Breast epithelium (tissue), 4 donors: ENCODE results near the gene KCNK3. TPM values are rescaled to one million over a fixed set of nuclear protein-coding genes. Genes with fewer than 3 reads are reported as not detected.

Source experiments
- DNase-seq, 2 donors: peaks; one replicate each; pipeline ENCODE4 v3.0.0-alpha.2; 2019; ENCODE audit warnings: low spot score in 2 of 2
- H3K27ac ChIP-seq, 2 donors: fragments of 200-600 bp; sonication (generic) in 1 of 2; one replicate each; pipeline ENCODE4 v1.5.1; 2016 to 2019; ENCODE audit warnings: mild to moderate bottlenecking in 1 of 2
- H3K27me3 ChIP-seq, 2 donors: fragments of 200-600 bp; sonication (generic) in 1 of 2; one replicate each; pipeline versions ENCODE4 v1.5.1 to v1.6.0; 2017 to 2019; ENCODE audit warnings: control low read depth in 1 of 2, mild to moderate bottlenecking in 1 of 2
- H3K36me3 ChIP-seq: fragments of 200-600 bp; one replicate; pipeline ENCODE4 v1.5.1; 2019
- H3K4me1 ChIP-seq, 2 donors: fragments of 200-600 bp; sonication (generic); one replicate each; pipeline ENCODE4 v1.5.1; 2016 to 2019; ENCODE audit warnings: control low read depth in 1 of 2
- H3K4me3 ChIP-seq, 3 donors: fragments of 200-600 bp; sonication (generic); 1 replicate in 2 of 3; 2 replicates in 1 of 3; pipeline ENCODE4 v1.5.1; 2016 to 2019; ENCODE audit warnings: mild to moderate bottlenecking in 3 of 3, moderate library complexity in 2 of 3
- H3K9me3 ChIP-seq, 2 donors: fragments of 200-600 bp; sonication (generic) in 1 of 2; one replicate each; pipeline ENCODE4 v1.5.1; 2016 to 2019; ENCODE audit warnings: control low read depth in 1 of 2
- CTCF ChIP-seq, 3 donors: fragments of 450-650 bp; IDR thresholded peaks; one replicate each; pipeline ENCODE4 v1.5.1; 2016 to 2017; ENCODE audit warnings: antibody characterized with exemption in 3 of 3, mild to moderate bottlenecking in 3 of 3, moderate library complexity in 3 of 3
- POLR2A ChIP-seq: fragments of 450-650 bp; IDR thresholded peaks from one replicate; pipeline ENCODE4 v1.6.1; 2016; ENCODE audit warnings: antibody characterized with exemption, mild to moderate bottlenecking, moderate library complexity
- POLR2AphosphoS5 ChIP-seq, 3 donors: sonication (generic); formaldehyde crosslinking; IDR thresholded peaks; one replicate each; pipeline ENCODE4 v1.6.1; 2017; ENCODE audit warnings: antibody characterized with exemption in 3 of 3
- intact Hi-C: fragments of 100-400 bp; cut with DNase I; formaldehyde crosslinking; loops from one replicate; pipeline ENCODE4 v1.15.1; 2023; ENCODE audit warnings: low total_unique reads
- total RNA-seq, 3 donors: library from RNA; depleted of rRNA; stranded (reverse); fragments of >200 nt; gene quantifications; one replicate each; pipeline ENCODE4 v1.1.0, GENCODE V29; 2016

The KCNK3 gene
- total RNA-seq, 3 donors from 2014 or later, result 0.59 to 2.3 (median 1.4) TPM

GRCh38 chr2:26668041-26668440 lies 24.5 kb upstream of the KCNK3 start:
- no peak overlapping the region for H3K4me3 ChIP-seq
- H3K27ac ChIP-seq, result no peak overlapping the region
- no peaks in the 10 kb centered on the region for H3K27me3 ChIP-seq
- intact Hi-C loops, result no loop called here
- no peaks in the 10 kb centered on the region for H3K4me1 ChIP-seq
- no peak for DNase-seq
- H3K9me3 ChIP-seq, result no peaks in the 10 kb centered on the region
- TF ChIP-seq CTCF (IDR thresholded peaks at IDR 0.05) (no peak), POLR2AphosphoS5 (IDR thresholded peaks at IDR 0.05) (no peak), POLR2A (no peak)
- no peaks in the 10 kb centered on the region for H3K36me3 ChIP-seq

DNA sequence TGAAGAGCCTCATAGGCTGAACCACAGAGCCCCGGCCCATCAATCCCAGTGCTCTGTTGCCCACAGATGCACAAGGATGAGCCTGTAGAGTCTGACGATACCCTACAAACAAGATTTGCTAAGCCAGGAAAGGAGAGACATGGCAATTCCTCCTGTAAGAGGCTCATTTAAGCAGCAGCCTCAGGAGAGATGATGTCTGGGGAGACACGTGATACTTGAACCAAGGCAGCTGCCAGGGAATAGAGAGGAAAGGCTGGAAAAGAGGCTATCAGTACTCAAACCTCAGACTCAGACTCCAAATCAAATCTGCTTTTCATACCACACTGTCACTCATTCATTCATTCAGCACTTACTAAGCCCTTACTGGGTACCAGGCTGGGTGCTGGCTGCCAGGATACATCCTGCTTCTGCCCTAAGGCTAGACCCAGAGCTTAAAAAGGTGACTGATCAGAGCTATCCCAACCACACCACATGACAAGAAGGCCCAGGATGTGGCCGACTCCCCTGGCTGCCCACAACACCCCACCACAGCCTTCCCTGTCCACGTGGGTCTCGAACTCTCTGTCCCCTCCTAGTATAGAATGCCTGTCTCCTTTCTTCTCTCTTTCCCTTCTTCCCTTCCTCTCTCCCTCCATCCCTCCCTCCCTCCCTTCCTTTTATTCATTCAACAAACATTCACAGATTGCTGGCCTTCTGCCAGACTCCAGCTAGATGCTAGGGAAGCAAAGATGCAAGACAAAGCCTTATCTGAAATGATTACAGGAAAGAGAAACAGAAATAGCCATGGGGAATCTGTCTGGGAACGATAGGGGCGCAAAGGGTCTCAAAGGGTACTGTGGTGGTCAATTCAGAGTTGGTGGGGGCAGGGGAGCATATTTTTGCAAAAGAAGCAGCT lies 23.4 kb upstream of the KCNK3 start:
- no peaks in the 10 kb centered on the region for H3K4me1 ChIP-seq
- no peak overlapping the region for H3K27ac ChIP-seq
- no peaks in the 10 kb centered on the region for H3K9me3 ChIP-seq
- no peaks in the 10 kb centered on the region for H3K27me3 ChIP-seq
- TF ChIP-seq POLR2A, result no peak
- TF ChIP-seq POLR2AphosphoS5 (IDR thresholded peaks at IDR 0.05), result no peak
- TF ChIP-seq CTCF (IDR thresholded peaks at IDR 0.05), result no peak
- peak in 1 of 2 donors; percentile 3 for DNase-seq
- intact Hi-C loops, result no loop called here
- no peaks in the 10 kb centered on the region for H3K36me3 ChIP-seq
- no peak overlapping the region for H3K4me3 ChIP-seq

DNA sequence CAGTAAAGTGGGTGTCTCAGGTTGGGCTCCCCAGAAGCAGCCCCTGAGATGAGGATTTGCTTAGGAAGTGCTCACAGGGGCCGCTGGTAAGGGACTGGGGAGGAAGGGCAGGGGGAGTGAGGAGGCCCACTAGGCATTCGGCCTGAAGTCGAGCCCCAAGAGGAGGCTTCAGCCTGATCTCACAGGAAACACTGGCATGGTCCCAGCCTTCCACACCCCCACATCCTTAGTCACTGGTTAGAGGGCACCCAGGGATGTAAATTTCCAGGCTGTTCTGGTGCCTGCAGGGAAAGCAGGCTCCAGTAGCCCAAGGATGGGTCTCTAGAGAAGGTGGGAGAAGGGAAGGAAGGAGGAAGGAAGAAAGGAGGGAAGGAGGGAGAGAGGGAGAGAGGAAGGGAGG lies 22.4 kb upstream of the KCNK3 start:
- Histone ChIP-seq H3K4me3 (no peak overlapping the region), H3K36me3 (no peaks in the 10 kb centered on the region), H3K4me1 (no peaks in the 10 kb centered on the region), H3K9me3 (no peaks in the 10 kb centered on the region), H3K27me3 (no peaks in the 10 kb centered on the region), H3K27ac (no peak overlapping the region)
- DNase-seq, result peak in 1 of 2 donors; percentile 37
- TF ChIP-seq POLR2AphosphoS5 (IDR thresholded peaks at IDR 0.05) (no peak), POLR2A (no peak)
- intact Hi-C loops, result no loop called here

- intact Hi-C loops, result no loop called here
- H3K9me3 ChIP-seq, result no peaks in the 10 kb centered on the region
- no peak overlapping the region for H3K27ac ChIP-seq
- no peak for TF ChIP-seq POLR2AphosphoS5 (IDR thresholded peaks at IDR 0.05)
- no peak for TF ChIP-seq CTCF (IDR thresholded peaks at IDR 0.05)
- no peak for TF ChIP-seq POLR2A
- H3K4me1 ChIP-seq, result no peaks in the 10 kb centered on the region
- H3K4me3 ChIP-seq, result no peak overlapping the region
- H3K27me3 ChIP-seq, result no peaks in the 10 kb centered on the region
- H3K36me3 ChIP-seq, result no peaks in the 10 kb centered on the region
- DNase-seq, result peak in 1 of 2 donors; percentile 24
These were observed 21.5 kb upstream of the KCNK3 start for GRCh38 chr2:26670931-26671460.

DNA sequence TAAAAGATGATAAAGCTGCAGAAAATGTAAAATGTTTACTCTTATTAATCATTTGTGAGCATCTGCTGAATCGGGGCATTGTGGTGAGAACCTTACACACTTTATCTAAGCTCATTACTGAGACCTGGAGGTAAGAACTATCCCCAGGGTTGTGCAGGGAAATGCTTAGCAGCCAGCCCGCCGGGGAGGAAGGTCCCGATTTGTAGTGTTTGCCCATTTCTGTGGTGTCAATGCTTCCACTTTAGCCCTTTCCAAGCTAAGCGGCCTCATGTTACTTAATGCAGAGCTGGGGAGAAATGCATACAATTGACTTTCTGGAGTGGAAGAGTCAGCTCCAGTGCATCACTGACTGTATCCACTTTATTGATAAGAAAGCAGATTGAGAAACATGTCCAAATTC lies 20.8 kb upstream of the KCNK3 start:
- Histone ChIP-seq H3K4me1 (no peaks in the 10 kb centered on the region), H3K27ac (no peak overlapping the region), H3K4me3 (no peak overlapping the region), H3K27me3 (no peaks in the 10 kb centered on the region), H3K9me3 (no peaks in the 10 kb centered on the region), H3K36me3 (no peaks in the 10 kb centered on the region)
- intact Hi-C loops, result no loop called here
- TF ChIP-seq POLR2AphosphoS5 (IDR thresholded peaks at IDR 0.05) (no peak), CTCF (IDR thresholded peaks at IDR 0.05) (no peak), POLR2A (no peak)
- peak in 1 of 2 donors; percentile 3 for DNase-seq
